Stimulated activated CD8-positive, alpha-beta memory T cell treated with anti-CD3 and anti-CD28 coated beads, Interleukin-15, amount 100 ng/mL, for 4 hours (primary cell): ENCODE measurements around the gene FHOD3.
"Not testable (repeated sequence)": the region's sequence is repeated elsewhere in the genome, so short reads cannot be mapped to it uniquely, and the experiment has no call there.

Experiments used
- DNase-seq, 2 donors: peaks; one replicate each; pipeline ENCODE4 v3.0.0-alpha.2; 2020; ENCODE audit warnings: low read depth in 2 of 2

Gene FHOD3

DNA sequence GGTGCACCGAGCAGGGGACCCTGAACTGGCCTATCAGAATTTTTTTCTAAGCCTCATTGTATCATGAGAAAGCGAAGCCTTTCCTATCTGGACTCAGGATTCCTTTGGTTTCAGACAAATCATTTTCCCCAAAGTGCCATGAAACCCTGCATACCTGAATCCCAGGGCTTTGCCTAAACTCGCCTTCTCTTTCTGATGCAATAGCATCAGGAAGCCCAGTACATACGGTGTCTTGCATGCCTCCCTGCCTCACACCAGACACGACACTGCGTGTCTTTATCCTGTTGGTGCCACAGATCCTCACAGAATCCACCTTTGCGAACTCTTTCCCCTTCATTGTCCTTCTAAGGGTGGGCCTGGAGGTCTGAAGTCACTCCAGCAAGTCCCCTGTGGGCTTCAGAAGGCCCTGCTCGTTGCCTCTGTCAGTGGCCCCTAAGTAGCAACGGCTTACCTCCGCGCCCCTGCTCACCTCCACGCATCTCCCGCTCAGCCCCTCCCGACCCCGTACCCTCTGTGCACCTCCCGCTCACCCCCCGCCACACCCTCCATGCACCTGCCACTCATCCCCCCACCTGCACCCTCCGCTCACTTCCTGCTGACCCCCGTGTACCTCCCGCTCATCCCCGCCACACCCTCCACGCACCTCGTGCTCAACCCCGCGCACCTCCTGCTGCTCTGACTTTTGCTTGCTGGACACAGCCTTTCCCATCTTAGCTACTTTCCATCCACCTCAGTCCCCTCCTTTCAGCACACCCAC, 447.9 kb downstream of the FHOD3 start:
- no peak for DNase-seq

DNA sequence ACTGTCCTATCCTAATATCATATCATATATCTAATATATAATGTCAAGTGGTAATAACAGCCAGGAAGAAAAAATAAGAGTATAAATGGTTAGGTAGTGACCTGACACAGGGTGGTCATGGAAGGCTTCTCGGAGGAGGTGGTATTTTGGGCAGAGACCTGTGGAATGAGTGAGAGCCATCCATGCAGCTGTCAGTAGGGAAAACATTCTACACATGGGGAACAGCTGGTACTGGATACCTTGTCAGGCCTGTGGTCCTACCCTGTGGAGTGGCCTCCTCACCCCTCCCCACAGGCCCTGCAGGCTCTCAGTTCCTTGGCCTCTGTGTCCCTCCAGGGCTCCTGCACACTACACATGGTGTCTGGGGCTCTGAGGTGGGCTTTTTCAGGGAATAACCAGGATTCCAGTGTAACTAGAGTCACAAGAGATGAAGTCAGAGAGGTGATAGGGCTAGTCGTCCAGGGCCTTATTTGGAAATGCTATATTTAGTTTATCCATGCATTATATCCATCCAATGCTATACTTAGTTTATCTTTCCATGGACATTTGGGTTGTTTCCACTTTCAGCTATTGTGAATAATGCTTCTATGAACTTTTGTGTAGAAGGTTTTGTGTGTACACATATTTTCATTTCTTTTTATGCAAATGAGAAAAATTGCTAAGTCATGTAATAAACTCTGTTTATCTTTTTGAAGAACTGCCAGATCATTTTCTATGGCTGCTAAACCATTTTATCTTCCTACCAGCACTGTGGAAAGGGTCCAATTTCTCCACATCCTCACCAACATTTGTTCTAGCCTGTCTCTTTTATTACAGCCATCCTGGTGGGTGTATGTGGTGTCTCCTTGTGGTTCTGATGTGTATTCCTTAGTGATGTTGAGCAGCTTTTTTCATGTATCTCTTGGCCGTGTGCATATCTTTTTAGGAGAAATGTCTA, 455.7 kb downstream of the FHOD3 start:
- no peak for DNase-seq

DNA sequence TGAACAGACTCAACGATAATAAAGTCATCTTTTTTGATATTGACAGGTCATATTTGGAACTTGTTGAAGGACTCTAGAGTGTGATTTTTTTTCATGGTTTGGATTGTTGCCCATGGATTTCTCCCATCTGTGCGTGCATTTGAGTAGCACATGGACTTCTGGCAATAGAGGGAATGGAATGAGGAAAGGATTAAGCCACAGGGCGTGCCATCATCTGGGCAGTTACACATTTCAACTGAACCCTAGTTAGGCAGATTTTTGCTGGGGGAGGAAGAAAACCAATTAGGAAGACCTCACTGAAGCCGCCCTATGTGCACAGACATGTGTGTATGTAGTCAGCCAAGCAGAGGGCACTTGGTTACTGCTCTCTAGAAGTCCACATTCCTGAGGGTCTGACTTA, 458.7 kb downstream of the FHOD3 start:
- DNase-seq: no peak

DNA sequence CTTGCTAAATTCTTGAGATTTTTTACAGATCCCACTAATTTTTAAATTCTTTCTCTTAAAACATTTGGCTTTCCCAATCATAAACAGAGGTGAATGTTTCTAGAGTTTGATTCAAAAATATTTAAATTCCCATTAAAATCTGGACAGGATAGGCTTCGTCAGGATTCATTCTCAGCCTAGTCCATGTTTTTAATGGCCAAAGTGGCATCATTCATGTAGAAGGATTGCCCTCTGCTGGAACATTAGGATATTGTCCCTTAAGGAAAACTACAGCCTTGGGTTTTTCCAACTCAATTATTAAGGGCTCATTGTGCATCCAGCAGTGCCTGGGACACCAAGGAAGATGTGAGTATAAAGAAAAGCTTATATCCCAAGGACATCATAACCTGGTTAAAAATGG, 459.6 kb downstream of the FHOD3 start:
- DNase-seq: no peak

DNA sequence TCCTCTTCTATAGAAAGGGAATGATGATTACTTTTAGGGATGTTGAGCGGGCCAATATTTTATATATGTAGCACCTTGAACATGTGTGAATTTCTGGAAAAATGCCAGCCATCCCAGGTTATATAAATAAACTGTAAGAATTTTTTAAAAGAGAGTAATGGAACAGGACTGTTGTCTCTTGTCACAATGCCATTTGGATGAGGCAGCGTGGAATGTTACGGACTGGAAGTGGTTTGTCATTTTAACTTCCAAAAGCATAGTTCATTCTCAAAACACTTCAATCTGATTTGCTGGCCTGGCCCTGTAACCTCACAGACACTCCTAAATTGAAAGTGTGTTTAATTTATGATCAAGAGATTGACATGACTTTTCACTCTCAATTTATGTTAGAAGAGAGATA, 460.5 kb downstream of the FHOD3 start:
- no peak for DNase-seq

DNA sequence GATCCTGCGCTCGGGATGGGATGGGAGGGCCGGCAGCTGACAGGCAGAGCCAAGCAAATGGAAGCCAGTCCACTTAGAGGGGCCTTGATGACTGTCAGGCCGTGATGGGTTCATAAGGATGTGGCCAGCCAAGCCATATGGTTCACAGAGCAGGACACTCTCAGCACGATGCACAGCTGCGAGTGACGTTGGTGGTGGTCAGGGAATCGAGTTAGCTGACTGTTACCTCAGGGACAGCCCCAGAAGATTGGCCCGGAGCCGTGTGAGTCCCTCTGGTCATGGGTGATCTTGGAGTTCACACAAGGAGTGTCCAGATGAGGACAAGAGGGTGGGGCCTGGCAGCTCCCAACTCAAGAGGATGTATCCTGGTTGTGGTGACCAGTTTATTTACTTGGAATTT, 461.1 kb downstream of the FHOD3 start:
- no peak for DNase-seq

DNA sequence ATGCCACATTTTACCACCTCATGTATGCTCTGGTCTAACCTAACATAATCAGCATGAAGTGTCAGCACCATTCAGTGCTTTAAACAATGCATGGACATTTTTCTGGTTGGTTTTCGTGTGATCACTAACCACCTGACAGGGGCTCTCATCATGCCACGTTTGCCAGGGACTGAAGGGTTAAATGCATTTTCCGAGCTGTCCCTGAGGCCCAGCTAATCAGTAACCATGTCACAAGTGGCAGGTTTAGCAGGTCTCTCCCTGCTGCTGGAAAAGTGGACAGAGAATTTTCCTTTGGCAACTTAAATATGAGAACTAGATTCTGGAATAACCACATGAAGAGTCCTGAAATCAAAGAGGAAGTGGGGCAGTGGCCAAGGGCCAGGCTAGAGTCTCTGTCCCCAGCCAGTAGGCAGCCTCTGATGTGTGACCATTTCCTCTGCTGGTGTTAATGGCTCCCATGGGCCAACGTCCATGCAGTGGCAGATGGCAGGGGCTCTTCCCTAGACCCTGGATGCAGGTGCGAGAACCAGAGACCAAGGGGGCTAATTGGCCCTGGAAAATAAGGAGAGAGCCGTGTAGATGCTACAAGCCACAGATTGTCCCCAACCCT, 461.8 kb downstream of the FHOD3 start:
- DNase-seq: no peak

DNA sequence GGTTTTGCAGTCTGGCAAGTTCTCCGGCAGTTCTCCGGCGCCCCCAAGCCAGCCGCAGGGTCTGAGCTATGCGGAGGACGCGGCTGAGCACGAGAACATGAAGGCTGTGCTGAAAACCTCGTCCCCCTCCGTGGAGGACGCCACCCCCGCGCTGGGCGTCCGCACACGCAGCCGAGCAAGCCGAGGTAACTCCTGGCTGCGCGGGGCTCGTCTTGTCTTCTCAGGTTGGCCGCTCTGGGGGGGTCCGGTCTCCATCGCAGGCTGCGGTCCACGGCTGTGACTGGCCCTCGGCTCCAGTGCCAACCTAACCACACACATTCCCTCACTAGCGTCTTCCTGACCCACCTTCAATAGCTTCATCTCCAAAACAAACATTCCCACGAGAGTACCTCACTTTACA, 463.1 kb downstream of the FHOD3 start:
- DNase-seq: no peak

DNA sequence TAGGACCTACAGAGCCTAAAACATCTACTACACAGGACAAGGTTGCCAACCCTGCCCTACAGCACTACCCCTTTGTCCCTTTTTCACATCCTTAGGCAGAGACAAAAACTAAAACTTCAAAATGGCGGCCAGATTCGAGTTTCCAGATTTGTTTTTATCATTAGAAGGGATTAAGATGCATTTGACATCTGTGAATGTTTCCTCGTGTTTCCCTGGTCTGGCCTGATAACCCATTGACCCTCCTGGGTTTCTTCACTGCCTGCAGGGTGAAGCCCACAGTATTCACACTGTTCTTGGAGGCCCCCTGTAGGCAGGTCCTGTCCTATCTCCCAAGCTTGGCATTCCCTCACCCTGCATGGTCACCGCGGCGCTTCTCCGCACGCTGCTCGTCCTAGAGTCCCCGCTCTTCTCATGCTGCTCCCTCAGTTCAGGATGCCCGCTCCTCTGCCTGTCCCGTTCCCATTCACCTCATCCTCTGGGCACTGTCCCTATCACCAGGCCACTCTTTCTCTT, 463.7 kb downstream of the FHOD3 start:
- no peak for DNase-seq

DNA sequence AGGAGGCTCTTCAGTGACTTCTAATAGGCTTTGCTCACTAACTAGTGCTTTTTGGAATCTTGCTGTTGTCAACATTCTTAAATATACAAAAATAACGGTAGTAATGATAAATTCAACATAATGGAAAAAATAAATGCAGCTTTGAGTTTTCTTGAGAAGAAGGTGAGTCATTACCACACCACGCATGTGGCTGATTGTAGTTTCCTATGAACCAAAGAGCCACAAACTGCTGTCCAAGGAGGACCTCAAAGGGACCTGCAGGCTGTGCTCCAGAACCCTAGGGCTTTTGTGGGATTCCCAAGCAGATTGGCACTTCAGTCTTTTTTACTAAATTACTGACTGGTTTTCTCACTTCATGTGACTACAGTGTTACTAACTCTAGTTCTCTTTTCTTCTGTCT, 464.6 kb downstream of the FHOD3 start:
- DNase-seq: no peak

DNA sequence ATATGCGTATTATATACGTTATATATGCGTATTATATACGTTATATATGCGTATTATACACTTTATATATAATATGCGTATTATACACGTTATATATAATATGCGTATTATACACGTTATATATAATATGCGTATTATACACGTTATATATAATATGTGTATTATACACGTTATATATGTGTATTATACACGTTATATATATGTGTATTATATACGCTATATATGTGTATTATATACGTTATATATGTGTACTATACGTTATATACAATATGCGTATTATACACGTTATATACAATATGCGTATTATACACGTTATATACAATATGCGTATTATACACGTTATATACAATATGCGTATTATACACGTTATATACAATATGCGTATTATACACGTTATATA, 465.5 kb downstream of the FHOD3 start:
- DNase-seq: not testable (repeated sequence)

DNA sequence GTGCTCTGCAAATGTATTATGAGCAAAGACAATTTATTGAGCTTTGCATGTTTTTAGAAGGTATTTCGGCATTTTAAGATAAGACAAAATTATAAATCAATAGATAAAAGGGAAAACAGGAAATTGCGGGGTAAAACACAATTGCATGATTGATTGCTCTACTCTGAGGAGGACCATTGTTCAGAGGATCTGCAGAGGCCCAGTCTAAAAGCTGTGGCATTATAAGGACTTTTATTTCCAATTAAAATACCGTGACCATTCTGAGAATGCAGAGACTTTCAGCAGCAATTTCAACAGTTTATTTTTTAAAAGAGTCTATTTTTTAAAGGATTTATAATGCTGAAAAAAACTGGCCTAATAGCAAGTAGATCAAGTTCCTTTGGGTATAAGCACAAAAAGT, 469.3 kb downstream of the FHOD3 start:
- DNase-seq: no peak

DNA sequence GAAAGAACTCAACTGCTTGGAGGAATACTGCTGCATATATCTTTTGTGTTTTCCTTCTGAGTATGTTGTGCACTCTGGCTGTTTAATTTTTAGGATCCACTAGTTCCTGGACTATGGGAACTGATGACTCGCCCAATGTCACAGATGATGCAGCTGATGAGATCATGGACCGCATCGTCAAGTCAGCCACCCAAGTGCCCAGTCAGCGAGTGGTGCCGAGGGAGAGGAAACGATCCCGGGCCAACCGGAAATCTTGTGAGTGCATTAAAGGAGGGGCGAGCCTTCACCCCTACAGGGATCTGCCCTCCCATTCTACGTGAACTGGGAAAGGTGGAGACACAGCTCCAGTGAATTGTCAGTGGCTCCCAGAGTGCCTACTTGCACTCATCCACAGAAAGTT, 471.7 kb downstream of the FHOD3 start:
- no peak for DNase-seq

DNA sequence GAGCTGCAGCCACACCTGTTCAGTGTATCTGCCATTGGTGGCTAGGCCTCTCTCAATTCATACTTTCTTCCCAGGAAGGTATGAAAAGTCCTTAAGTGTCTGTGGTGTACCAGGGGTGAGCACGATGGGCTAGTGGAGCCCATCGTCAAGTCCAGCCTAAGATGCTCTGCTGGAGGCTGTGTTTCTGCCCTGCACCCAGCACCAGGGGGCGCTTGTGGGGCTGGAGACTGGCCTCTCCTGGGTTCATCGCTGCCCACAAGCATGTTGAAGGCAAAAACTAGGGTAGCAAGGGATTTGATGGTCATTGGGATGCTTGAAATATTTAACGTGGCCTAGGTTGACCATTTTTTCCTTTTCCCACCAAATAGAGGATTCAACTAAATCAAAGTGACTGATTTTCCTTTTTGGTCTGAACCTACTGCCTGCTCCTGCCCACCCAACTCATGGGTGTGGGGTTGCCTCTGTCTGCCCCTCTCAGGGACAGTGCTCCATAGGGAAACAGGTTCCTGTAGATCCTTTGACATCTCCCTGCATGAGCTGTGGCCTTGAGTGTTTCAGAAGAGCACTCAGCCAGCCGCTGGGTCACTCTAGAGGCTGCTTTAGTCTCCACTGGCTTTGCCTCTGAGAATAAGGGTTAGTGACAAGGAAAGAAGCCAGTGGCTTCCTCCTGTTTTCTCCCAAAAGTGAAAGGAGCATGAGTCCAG, 472.2 kb downstream of the FHOD3 start:
- no peak for DNase-seq

DNA sequence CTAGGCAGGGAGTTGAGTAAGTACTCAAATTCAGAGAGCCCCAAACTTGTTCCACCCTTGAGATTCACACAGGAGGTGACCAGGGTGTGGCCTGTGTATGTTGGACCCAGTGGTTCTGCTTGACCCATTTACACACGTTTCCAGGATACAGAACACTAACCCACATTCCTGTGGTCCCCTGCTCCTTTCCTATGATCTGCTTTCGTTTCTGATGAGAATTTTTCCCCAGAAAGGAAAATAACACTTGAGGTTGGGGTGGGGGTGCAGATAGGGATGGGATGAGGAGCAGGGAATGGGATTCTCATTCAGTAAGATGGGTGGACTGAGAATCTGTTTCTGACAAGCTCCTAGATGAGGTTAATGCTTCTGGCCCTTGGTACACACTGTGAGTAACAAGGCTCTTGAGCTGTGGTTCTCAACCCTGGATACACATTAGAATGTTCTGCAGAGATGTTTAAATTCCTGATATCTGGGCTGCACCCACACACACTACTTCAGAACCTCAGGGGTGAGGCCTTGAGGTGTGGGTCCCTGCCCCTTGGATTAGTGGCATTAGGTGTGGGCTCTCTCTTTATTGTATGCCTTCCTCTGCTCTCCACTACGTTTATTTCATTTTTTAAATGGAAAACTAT, 472.9 kb downstream of the FHOD3 start:
- no peak for DNase-seq

DNA sequence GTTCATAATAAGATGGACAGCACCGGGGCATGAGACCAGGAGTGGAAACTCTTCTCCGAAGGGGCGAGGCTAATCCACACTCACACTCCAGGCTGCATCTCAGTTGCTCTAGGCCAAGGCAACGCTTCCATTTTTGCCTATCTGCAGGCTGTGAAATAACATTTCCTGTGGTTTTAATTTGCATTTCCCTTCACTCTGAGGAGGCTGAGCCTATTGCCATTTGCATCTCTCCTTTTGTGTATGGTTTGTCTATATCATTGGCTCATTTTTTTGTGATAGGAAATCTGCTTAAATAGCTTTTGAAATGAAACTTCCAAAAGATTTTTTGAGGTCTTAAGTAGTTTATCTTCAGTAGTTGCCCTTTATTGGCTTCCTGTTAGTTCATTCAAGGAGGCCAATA, 473.7 kb downstream of the FHOD3 start:
- no peak for DNase-seq

DNA sequence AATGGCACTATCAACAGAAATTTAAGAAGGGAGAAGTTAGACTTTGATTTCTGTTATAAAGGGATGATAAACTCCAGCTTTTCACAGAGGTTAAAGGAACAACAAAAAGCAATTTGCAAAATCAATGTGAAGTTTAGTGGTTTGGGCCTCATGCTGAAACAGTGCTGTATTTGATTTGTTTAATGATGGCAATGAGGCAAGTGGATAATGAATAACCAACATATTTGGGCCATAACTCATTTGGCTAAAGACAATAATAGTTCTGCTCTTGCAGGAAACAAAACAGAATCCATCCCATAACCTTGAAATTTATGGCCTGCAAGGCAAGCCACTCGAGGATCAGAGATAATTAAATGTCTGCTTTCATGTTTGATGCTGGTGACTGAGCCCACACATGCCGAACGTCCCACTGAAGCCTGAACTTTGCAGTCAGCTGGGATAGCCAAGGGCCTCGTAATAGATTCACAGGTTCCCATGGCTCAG, 474.8 kb downstream of the FHOD3 start:
- DNase-seq: no peak

DNA sequence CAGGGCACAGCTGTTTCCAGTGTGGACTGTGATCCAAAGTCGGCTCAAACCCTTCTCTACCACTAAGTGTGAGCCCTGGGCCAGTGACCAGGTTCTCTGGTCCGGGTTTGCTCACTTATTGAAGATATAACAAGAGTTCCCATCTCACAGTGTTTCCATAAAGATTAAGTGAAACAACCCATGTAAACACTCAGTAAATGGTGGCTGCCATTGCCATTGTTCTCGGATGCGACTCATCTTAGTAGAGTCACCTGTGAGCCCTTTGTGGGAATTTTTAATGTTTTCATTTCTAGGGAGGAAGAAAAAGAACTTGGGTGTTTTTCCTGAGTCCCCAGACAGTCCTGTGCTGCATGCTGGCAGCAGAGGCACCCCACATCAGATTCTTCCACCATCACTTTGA, 477.9 kb downstream of the FHOD3 start:
- DNase-seq: no peak

DNA sequence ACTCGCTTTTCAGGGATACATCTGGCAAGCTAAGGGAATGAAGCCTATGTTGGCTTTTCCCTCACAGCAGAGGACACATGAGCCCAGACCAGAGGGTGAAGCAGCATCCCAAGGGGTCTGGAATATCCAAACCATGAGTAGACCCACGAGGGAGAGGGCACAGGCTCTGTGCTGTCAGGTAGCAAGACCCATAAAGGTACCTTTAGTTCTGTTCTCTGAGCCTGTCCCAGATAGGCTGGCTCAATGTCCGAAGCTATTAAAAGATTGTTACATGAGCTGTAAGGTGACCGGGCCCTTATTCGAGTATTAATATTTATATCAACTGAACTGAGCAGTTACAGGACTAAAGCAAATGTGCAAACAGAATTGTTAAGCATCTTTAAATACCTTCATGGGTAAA, 479.1 kb downstream of the FHOD3 start:
- no peak for DNase-seq

DNA sequence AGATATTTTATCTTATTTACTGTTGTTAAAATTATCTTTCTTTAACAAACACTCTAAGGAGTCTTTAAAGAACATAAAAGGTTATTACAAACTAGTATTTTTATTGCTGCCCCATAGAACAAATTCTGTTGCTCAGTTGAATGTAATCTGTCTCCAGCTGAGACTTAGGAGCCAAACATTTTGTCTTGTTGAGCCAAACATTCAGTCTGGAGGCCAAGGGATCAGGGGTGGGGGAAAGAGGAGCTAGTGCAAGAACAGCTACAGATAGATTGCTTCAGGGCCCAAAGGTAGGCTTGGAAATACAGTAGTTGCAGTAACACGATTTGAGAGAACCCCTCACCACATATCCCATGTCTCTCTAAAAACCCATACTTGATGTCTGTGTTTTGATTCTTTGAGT, 480.1 kb downstream of the FHOD3 start:
- DNase-seq: no peak

DNA sequence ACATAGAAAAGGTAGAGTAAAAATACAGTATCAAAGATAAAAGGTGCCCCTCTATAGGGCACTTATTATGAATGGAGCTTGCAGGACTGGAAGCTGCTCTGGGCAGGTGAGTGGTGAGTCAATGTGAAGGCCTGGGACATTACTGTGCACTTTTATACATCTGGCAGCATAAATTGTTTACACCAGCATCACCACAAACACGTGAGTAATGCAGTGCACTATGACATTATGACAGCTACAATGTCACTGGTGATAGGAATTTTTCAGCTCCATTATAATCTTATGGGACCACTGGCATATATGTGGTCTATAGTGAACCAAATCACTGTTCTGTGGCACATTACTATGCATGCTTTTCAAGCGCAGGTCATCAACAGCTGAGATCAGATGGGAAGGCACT, 483.2 kb downstream of the FHOD3 start:
- DNase-seq: no peak
